DOHH2 (cell line): ENCODE results near the gene AGR2.

Experiments used
- H3F3A ChIP-seq: fragments of 200-600 bp; sonication (generic), shearing (Covaris generic); 2 replicates; pipeline ENCODE4 v1.6.0; 2016; ENCODE audit warnings: antibody characterized with exemption, mild to moderate bottlenecking; ENCODE audit not compliant: control insufficient read depth, insufficient read depth
- H3K27ac ChIP-seq: fragments of 200-600 bp; sonication (generic); 2 replicates; pipeline ENCODE4 v1.5.1; 2014; ENCODE audit warnings: low read depth, mild to moderate bottlenecking, low read length, moderate library complexity
- H3K27me3 ChIP-seq: fragments of 200-600 bp; sonication (generic); 2 replicates; pipeline ENCODE4 v1.6.1; 2014; ENCODE audit warnings: mild to moderate bottlenecking, low read length, mixed read lengths; ENCODE audit not compliant: control insufficient read depth
- H3K36me3 ChIP-seq: fragments of 200-600 bp; sonication (generic); 2 replicates; pipeline ENCODE4 v1.6.1; 2014; ENCODE audit warnings: mild to moderate bottlenecking, low read length, moderate library complexity, mixed read lengths; ENCODE audit not compliant: control insufficient read depth
- H3K4me1 ChIP-seq: fragments of 200-600 bp; sonication (generic); 2 replicates; pipeline ENCODE4 v1.6.1; 2014; ENCODE audit warnings: mild to moderate bottlenecking, low read length, mixed read lengths; ENCODE audit not compliant: control insufficient read depth
- H3K4me2 ChIP-seq: fragments of 200-600 bp; sonication (generic); 2 replicates; pipeline ENCODE4 v1.6.0; 2014; ENCODE audit warnings: mild to moderate bottlenecking, low read length, moderate library complexity
- H3K4me3 ChIP-seq: fragments of 200-600 bp; sonication (generic); 2 replicates; pipeline ENCODE4 v1.5.1; 2014; ENCODE audit warnings: mild to moderate bottlenecking, low read length, mixed read lengths
- H3K79me2 ChIP-seq: fragments of 200-600 bp; sonication (generic); 2 replicates; pipeline ENCODE4 v1.6.1; 2014; ENCODE audit warnings: mild to moderate bottlenecking, low read length, mixed read lengths; ENCODE audit not compliant: control insufficient read depth
- H3K9me2 ChIP-seq: fragments of 200-600 bp; sonication (generic); replicated peaks from 2 replicates; pipeline ENCODE4 v1.6.1; 2014; ENCODE audit warnings: mild to moderate bottlenecking, low read length, mixed read lengths; ENCODE audit not compliant: control insufficient read depth
- H3K9me3 ChIP-seq: fragments of 200-600 bp; sonication (generic); 2 replicates; pipeline ENCODE4 v1.6.1; 2014; ENCODE audit warnings: antibody characterized with exemption, low read length, mixed read lengths; ENCODE audit not compliant: control insufficient read depth, insufficient read depth
- H4K20me1 ChIP-seq: fragments of 200-600 bp; sonication (generic); 2 replicates; pipeline ENCODE4 v1.6.0; 2014; ENCODE audit warnings: low read depth, mild to moderate bottlenecking, antibody characterized with exemption, low read length, moderate library complexity; ENCODE audit not compliant: control insufficient read depth, insufficient read depth
- EZH2phosphoT487 ChIP-seq: fragments of 200-600 bp; sonication (generic); IDR thresholded peaks from 2 replicates; pipeline ENCODE4 v1.6.1; 2017; ENCODE audit warnings: borderline replicate concordance, mild to moderate bottlenecking, antibody characterized with exemption, low read length, moderate library complexity, mixed read lengths
- TF ChIP-seq, protein P1 (sequence below): fragments of 200-600 bp; sonication (generic); IDR thresholded peaks from one replicate; pipeline ENCODE4 v1.5.1; 2014; ENCODE audit warnings: antibody characterized with exemption, mild to moderate bottlenecking, low read depth, low read length; ENCODE audit not compliant: poor library complexity, severe bottlenecking

The AGR2 gene

DNA sequence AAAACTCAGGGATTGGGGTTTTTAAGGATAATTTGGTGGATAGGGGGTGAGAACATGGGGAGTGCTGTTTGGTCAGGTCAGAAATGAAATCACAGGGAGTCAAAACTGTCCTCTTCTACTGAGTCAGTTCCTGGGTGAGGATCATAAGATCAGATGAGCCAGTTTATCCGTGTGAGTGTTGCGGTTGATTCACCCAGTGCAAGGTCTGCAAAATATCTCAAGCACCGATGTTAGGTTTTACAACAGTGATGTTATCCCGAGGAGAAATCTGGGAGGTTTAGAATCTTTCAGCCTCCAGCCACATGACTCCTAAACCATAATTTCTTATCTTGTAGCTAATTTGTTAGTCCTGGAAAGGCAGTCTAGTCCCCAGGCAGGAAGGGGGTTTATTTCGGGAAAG is 31.7 kb upstream of the AGR2 start:
- no peaks in the 10 kb centered on the region for H3K36me3 ChIP-seq
- no peak overlapping the region for H3K4me2 ChIP-seq
- no peaks in the 10 kb centered on the region for H3F3A ChIP-seq
- no peaks in the 10 kb centered on the region for H3K9me2 ChIP-seq
- no peak overlapping the region for H3K4me3 ChIP-seq
- no peaks in the 10 kb centered on the region; the same call in 1 of the 2 replicates for H3K4me1 ChIP-seq
- no peak overlapping the region for H3K27ac ChIP-seq
- TF ChIP-seq EZH2phosphoT487: no peak
- TF ChIP-seq, protein P1, sequence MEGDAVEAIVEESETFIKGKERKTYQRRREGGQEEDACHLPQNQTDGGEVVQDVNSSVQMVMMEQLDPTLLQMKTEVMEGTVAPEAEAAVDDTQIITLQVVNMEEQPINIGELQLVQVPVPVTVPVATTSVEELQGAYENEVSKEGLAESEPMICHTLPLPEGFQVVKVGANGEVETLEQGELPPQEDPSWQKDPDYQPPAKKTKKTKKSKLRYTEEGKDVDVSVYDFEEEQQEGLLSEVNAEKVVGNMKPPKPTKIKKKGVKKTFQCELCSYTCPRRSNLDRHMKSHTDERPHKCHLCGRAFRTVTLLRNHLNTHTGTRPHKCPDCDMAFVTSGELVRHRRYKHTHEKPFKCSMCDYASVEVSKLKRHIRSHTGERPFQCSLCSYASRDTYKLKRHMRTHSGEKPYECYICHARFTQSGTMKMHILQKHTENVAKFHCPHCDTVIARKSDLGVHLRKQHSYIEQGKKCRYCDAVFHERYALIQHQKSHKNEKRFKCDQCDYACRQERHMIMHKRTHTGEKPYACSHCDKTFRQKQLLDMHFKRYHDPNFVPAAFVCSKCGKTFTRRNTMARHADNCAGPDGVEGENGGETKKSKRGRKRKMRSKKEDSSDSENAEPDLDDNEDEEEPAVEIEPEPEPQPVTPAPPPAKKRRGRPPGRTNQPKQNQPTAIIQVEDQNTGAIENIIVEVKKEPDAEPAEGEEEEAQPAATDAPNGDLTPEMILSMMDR: no peak
- H4K20me1 ChIP-seq: no peaks in the 10 kb centered on the region
- no peaks in the 10 kb centered on the region for H3K27me3 ChIP-seq
- H3K9me3 ChIP-seq: no peaks in the 10 kb centered on the region
- no peaks in the 10 kb centered on the region for H3K79me2 ChIP-seq

DNA sequence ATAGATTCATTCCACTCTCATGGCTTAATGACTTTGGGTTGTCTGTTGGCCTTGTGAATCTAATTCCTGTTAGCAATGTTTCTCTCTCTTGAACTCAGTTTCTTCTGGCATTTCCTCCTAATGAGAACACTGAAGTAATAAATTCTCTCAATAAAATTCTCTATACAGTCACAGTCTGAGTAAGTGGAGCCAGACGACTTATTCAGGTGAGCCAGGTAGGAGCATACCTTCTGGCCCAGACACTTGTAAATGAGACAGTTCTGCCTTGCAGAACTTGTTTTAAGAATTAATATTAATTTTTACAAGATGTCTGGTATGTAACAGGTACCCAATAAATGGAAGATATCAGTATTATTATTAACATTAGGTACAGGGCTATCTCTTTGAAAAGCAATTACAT is 28.6 kb upstream of the AGR2 start:
- Histone ChIP-seq H3F3A (no peaks in the 10 kb centered on the region), H3K36me3 (no peaks in the 10 kb centered on the region), H3K27me3 (peaks cover 4% of the 10 kb centered on the region; the same call in 1 of the 2 replicates), H3K4me2 (no peak overlapping the region), H3K9me2 (no peaks in the 10 kb centered on the region), H3K27ac (no peak overlapping the region), H3K4me1 (no peaks in the 10 kb centered on the region), H4K20me1 (no peaks in the 10 kb centered on the region), H3K79me2 (no peaks in the 10 kb centered on the region), H3K9me3 (no peaks in the 10 kb centered on the region), H3K4me3 (no peak overlapping the region)
- TF ChIP-seq EZH2phosphoT487: no peak
- TF ChIP-seq, protein P1: no peak

DNA sequence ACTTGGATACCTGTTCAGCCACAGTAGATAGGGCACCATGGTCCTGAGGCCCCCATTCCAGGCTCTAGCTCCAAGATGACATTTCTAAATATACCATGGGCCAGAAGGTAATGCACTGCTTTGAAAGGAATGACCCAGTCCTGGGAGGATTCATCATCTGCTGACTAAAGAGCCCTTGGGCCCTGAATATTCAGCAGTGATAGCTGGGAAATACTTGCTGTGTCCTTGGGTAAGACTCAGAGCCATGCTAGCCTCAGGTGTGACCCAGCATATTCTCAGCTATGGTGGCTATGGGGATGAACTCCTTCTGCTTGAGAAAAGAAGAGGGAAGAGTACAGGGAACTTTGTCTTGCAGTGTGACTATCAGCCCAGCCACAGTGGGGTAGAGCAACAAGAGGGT is 21.3 kb upstream of the AGR2 start:
- H3K27me3 ChIP-seq: peaks cover 7% of the 10 kb centered on the region
- H3K9me3 ChIP-seq: no peaks in the 10 kb centered on the region
- H3K4me1 ChIP-seq: no peaks in the 10 kb centered on the region
- H3K36me3 ChIP-seq: no peaks in the 10 kb centered on the region
- no peak overlapping the region for H3K4me2 ChIP-seq
- H3F3A ChIP-seq: no peaks in the 10 kb centered on the region
- no peaks in the 10 kb centered on the region for H4K20me1 ChIP-seq
- no peaks in the 10 kb centered on the region for H3K9me2 ChIP-seq
- H3K4me3 ChIP-seq: no peak overlapping the region
- TF ChIP-seq, protein P1: no peak
- no peak for TF ChIP-seq EZH2phosphoT487
- H3K79me2 ChIP-seq: no peaks in the 10 kb centered on the region
- H3K27ac ChIP-seq: no peak overlapping the region

DNA sequence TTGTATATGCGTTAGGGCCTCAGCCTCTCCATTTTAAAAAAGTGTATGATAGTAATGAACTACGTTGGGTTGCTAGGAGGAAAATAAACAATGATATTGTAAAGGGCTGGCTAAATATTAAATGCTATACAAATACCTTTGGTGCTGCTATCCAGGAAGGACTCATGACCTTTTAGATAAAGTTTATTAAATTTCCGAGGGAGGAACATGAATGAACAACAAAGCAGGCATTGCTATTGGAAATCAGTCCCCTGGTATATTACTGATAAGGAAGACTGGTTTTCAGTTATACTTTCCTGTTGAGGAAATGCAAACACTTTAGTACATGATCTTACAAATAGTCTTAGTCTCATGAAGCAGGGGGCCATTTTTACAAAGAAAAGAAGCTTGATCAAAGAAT is 17.2 kb upstream of the AGR2 start:
- no peaks in the 10 kb centered on the region for H3F3A ChIP-seq
- no peak for TF ChIP-seq EZH2phosphoT487
- TF ChIP-seq, protein P1: no peak
- no peaks in the 10 kb centered on the region for H3K36me3 ChIP-seq
- no peaks in the 10 kb centered on the region for H3K9me3 ChIP-seq
- H3K79me2 ChIP-seq: no peaks in the 10 kb centered on the region
- no peaks in the 10 kb centered on the region for H4K20me1 ChIP-seq
- H3K9me2 ChIP-seq: no peaks in the 10 kb centered on the region
- no peak overlapping the region for H3K4me3 ChIP-seq
- H3K4me2 ChIP-seq: no peak overlapping the region
- H3K27ac ChIP-seq: no peak overlapping the region
- H3K27me3 ChIP-seq: no peaks in the 10 kb centered on the region; the same call in 1 of the 2 replicates
- no peaks in the 10 kb centered on the region for H3K4me1 ChIP-seq
